ENCODE results near the gene CHPF2.

The CHPF2 gene

GRCh38 chr7:151260883-151261282 lies 28.6 kb downstream of the CHPF2 start:
- DNase-seq (ENCODE audit: insufficient read length, low spot score) (no peak), FAIRE-seq (no peak)
- no peak for TF ChIP-seq POLR2A (IDR thresholded peaks at IDR 0.05; ENCODE audit: low read depth, low read length)

GRCh38 chr7:151261529-151261928 lies 29.2 kb downstream of the CHPF2 start:
- TF ChIP-seq POLR2A (IDR thresholded peaks at IDR 0.05; ENCODE audit: low read depth, low read length): no peak
- FAIRE-seq (no peak), DNase-seq (ENCODE audit: insufficient read length, low spot score) (no peak)

GRCh38 chr7:151264615-151265014 lies 32.3 kb downstream of the CHPF2 start:
- FAIRE-seq (no peak), DNase-seq (ENCODE audit: insufficient read length, low spot score) (no peak)
- no peak for TF ChIP-seq POLR2A (IDR thresholded peaks at IDR 0.05; ENCODE audit: low read depth, low read length)

GRCh38 chr7:151265351-151265931 lies 33.2 kb downstream of the CHPF2 start:
- no peak for FAIRE-seq
- no peak for DNase-seq (ENCODE audit: insufficient read length, low spot score)
- TF ChIP-seq POLR2A (IDR thresholded peaks at IDR 0.05; ENCODE audit: low read depth, low read length): no peak

- no peak for FAIRE-seq
- DNase-seq (ENCODE audit: insufficient read length, low spot score): no peak
- TF ChIP-seq POLR2A (IDR thresholded peaks at IDR 0.05; ENCODE audit: low read depth, low read length): no peak
Observed at GRCh38 chr7:151269511-151269910, 37.2 kb downstream of the CHPF2 start.

- FAIRE-seq (no peak), DNase-seq (ENCODE audit: insufficient read length, low spot score) (no peak)
- TF ChIP-seq POLR2A (IDR thresholded peaks at IDR 0.05; ENCODE audit: low read depth, low read length): no peak
Observed at GRCh38 chr7:151271699-151272355, 39.5 kb downstream of the CHPF2 start.

GRCh38 chr7:151272405-151272804 lies 40.1 kb downstream of the CHPF2 start:
- no peak for TF ChIP-seq POLR2A (IDR thresholded peaks at IDR 0.05; ENCODE audit: low read depth, low read length)
- FAIRE-seq (no peak), DNase-seq (ENCODE audit: insufficient read length, low spot score) (no peak)

- FAIRE-seq (no peak), DNase-seq (ENCODE audit: insufficient read length, low spot score) (no peak)
- no peak for TF ChIP-seq POLR2A (IDR thresholded peaks at IDR 0.05; ENCODE audit: low read depth, low read length)
Observed at GRCh38 chr7:151272877-151273276, 40.6 kb downstream of the CHPF2 start.

GRCh38 chr7:151273651-151274390 lies 41.5 kb downstream of the CHPF2 start:
- FAIRE-seq: no peak
- TF ChIP-seq POLR2A (IDR thresholded peaks at IDR 0.05; ENCODE audit: low read depth, low read length): no peak
- no peak for DNase-seq (ENCODE audit: insufficient read length, low spot score)

- no peak for TF ChIP-seq POLR2A (IDR thresholded peaks at IDR 0.05; ENCODE audit: low read depth, low read length)
- no peak for DNase-seq (ENCODE audit: insufficient read length, low spot score)
- no peak for FAIRE-seq
Observed at GRCh38 chr7:151274396-151274795, 42.1 kb downstream of the CHPF2 start.

GRCh38 chr7:151274936-151275812 lies 42.9 kb downstream of the CHPF2 start:
- TF ChIP-seq POLR2A (IDR thresholded peaks at IDR 0.05; ENCODE audit: low read depth, low read length): no peak
- DNase-seq (ENCODE audit: insufficient read length, low spot score) (no peak), FAIRE-seq (no peak)

GRCh38 chr7:151275813-151276577 lies 43.7 kb downstream of the CHPF2 start:
- DNase-seq (ENCODE audit: insufficient read length, low spot score): no peak
- TF ChIP-seq POLR2A (IDR thresholded peaks at IDR 0.05; ENCODE audit: low read depth, low read length): no peak
- no peak for FAIRE-seq

Measured in H54 (cell line).